SK-N-SH (cell line): ENCODE measurements around the gene SAMD5.

ENCODE experiments used
- CTCF ChIP-seq: fragments of 200-600 bp; sonication (generic); IDR thresholded peaks from 2 replicates; pipeline ENCODE4 v1.6.1; 2017; ENCODE audit warnings: antibody characterized with exemption, mild to moderate bottlenecking, moderate library complexity
- ELF1 ChIP-seq: IDR thresholded peaks from 2 replicates; pipeline ENCODE4 v1.4.0; 2012
- EZH2phosphoT487 ChIP-seq: fragments of 200-600 bp; sonication (generic); IDR thresholded peaks from 2 replicates; pipeline ENCODE4 v1.6.1; 2017; ENCODE audit warnings: low read depth, mixed run types, mild to moderate bottlenecking, antibody characterized with exemption, moderate library complexity, borderline replicate concordance
- FOXJ3 ChIP-seq: sonication (generic); formaldehyde crosslinking; IDR thresholded peaks from 2 replicates; pipeline ENCODE4 v1.5.1; 2020; ENCODE audit warnings: mild to moderate bottlenecking, missing genetic modification reagents
- FOXM1 ChIP-seq: IDR thresholded peaks from 2 replicates; pipeline ENCODE4 v1.4.0; 2012; ENCODE audit warnings: low read depth, mild to moderate bottlenecking
- GABPA ChIP-seq: IDR thresholded peaks from 2 replicates; pipeline ENCODE4 v1.4.0; 2012; ENCODE audit warnings: low read depth, mild to moderate bottlenecking
- REST ChIP-seq: IDR thresholded peaks from 2 replicates; pipeline ENCODE4 v1.6.1; 2012; ENCODE audit warnings: mild to moderate bottlenecking, low read depth, low read length, moderate library complexity
- SMC3 ChIP-seq: IDR thresholded peaks from 2 replicates; pipeline ENCODE4 v1.6.1; 2012; ENCODE audit warnings: low read depth, low read length, improper control_type of control experiment
- TAF1 ChIP-seq: IDR thresholded peaks from 2 replicates; pipeline ENCODE4 v1.6.1; 2012; ENCODE audit warnings: low read depth, mild to moderate bottlenecking, low read length, moderate library complexity, borderline replicate concordance
- TCF12 ChIP-seq: IDR thresholded peaks from 2 replicates; pipeline ENCODE4 v1.4.0; 2012
- USF2 ChIP-seq: fragments of 150-350 bp; IDR thresholded peaks from 2 replicates; pipeline ENCODE4 v1.6.1; 2017; ENCODE audit warnings: antibody characterized with exemption, low read length, low read depth, borderline replicate concordance

- TF ChIP-seq CTCF (no peak), SMC3 (no peak), EZH2phosphoT487 (no peak), TCF12 (no peak), GABPA (no peak), TAF1 (no peak), ELF1 (no peak), USF2 (no peak), FOXM1 (no peak), FOXJ3 (CRISPR knock-in tag) (no peak), REST (no peak)
Observed at GRCh38 chr6:147551976-147552375, 43.5 kb downstream of the SAMD5 start.
